Endodermal cell (in vitro differentiated cells): ENCODE measurements around the gene UHRF2. TPM values are rescaled to one million over a fixed set of nuclear protein-coding genes. Genes with fewer than 3 reads are reported as not detected.

Experiments
- DNase-seq: peaks from one replicate; pipeline ENCODE4 v3.0.0-alpha.2; 2017
- H3K27ac ChIP-seq: 2 replicates; pipeline ENCODE4 v1.5.1; 2013; ENCODE audit warnings: mild to moderate bottlenecking, low read depth, low read length, moderate library complexity
- H3K27me3 ChIP-seq: 2 replicates; pipeline ENCODE4 v1.6.1; 2013; ENCODE audit warnings: mild to moderate bottlenecking, low read length, moderate library complexity; ENCODE audit not compliant: insufficient read depth, control insufficient read depth, poor library complexity, severe bottlenecking
- H3K36me3 ChIP-seq: 2 replicates; pipeline ENCODE4 v1.7.0; 2013; ENCODE audit warnings: mild to moderate bottlenecking, low read length, moderate library complexity; ENCODE audit not compliant: control insufficient read depth, insufficient read depth
- H3K4me1 ChIP-seq: one replicate; pipeline ENCODE4 v1.7.0; 2013; ENCODE audit warnings: low read length; ENCODE audit not compliant: control insufficient read depth, insufficient read depth
- H3K4me3 ChIP-seq: 2 replicates; pipeline ENCODE4 v1.5.1; 2013; ENCODE audit warnings: mild to moderate bottlenecking, low read length, moderate library complexity
- H3K9ac ChIP-seq: 2 replicates; pipeline ENCODE4 v1.6.1; 2013; ENCODE audit warnings: mild to moderate bottlenecking, low read length, moderate library complexity; ENCODE audit not compliant: poor library complexity, severe bottlenecking; ENCODE audit errors: extremely low read depth
- H3K9me3 ChIP-seq: 2 replicates; pipeline ENCODE4 v1.6.1; 2013; ENCODE audit warnings: mild to moderate bottlenecking, low read length, moderate library complexity; ENCODE audit not compliant: control insufficient read depth
- H3K27ac Mint-ChIP-seq: 2 replicates; pipeline ENCODE4 v1.8.0; 2020; ENCODE audit warnings: mixed read lengths
- H3K27me3 Mint-ChIP-seq: 2 replicates; pipeline ENCODE4 v1.8.0; 2021; ENCODE audit warnings: mild to moderate bottlenecking, mixed read lengths; ENCODE audit not compliant: insufficient read depth
- H3K36me3 Mint-ChIP-seq: 2 replicates; pipeline ENCODE4 v1.8.0; 2020; ENCODE audit warnings: low read depth, mixed read lengths
- H3K4me1 Mint-ChIP-seq: 2 replicates; pipeline ENCODE4 v1.8.0; 2020; ENCODE audit warnings: mixed read lengths
- H3K4me3 Mint-ChIP-seq: 2 replicates; pipeline ENCODE4 v1.8.0; 2020; ENCODE audit warnings: mild to moderate bottlenecking, moderate library complexity, mixed read lengths
- H3K9me3 Mint-ChIP-seq: 2 replicates; pipeline ENCODE4 v1.8.0; 2020; ENCODE audit warnings: mild to moderate bottlenecking, mixed read lengths
- CTCF ChIP-seq: fragments of 200-600 bp; sonication (generic); conservative IDR thresholded peaks from 2 replicates; pipeline ENCODE4 v1.5.0; 2021; ENCODE audit warnings: antibody characterized with exemption, mild to moderate bottlenecking
- WGBS, 2 experiments: methylation state at CpG; one replicate each; pipeline versions ENCODE4 v1.1.5 to v1.1.7; 2013; ENCODE audit warnings: missing lambda C conversion rate in 2 of 2, mixed read lengths in 1 of 2; ENCODE audit not compliant: insufficient coverage in 1 of 2, insufficient read length in 1 of 2; 5-methylcytosine and 5-hydroxymethylcytosine counted together
- total RNA-seq, 2 donors: library from RNA; stranded (reverse); fragmentation: NEBNext Ultra II Directional in 1 of 2; extraction: Animal tissue kit (Norgen Biotek cat#: 25700) in 1 of 2; gene quantifications; 2 replicates in 1 of 2; 3 replicates in 1 of 2; pipeline ENCODE4 v1.2.1, GENCODE V29; 2021

UHRF2 gene
- total RNA-seq, 2 donors from 2014 or later, result 69.4 to 83.2 TPM

- Mint-ChIP-seq H3K4me3 (peak overlapping the region; percentile 2), H3K4me1 (peaks cover 33% of the 10 kb centered on the region), H3K9me3 (peaks cover 2% of the 10 kb centered on the region), H3K27ac (no peak overlapping the region), H3K36me3 (peaks cover 30% of the 10 kb centered on the region), H3K27me3 (no peaks in the 10 kb centered on the region)
- H3K9ac ChIP-seq, result no peak overlapping the region
- no peak overlapping the region for H3K27ac ChIP-seq
- TF ChIP-seq CTCF, result no peak
- peaks cover 38% of the 10 kb centered on the region for H3K36me3 ChIP-seq
- no peak overlapping the region for H3K4me3 ChIP-seq
- no peaks in the 10 kb centered on the region for H3K9me3 ChIP-seq
- no peaks in the 10 kb centered on the region for H3K27me3 ChIP-seq
- no peaks in the 10 kb centered on the region for H3K4me1 ChIP-seq
- no peak for DNase-seq
- WGBS, 2 experiments, result 91 to 100% methylated on average over 2 to 3 of the region's 3 CpGs
Observed at GRCh38 chr9:6418764-6419163, 5.8 kb downstream of the UHRF2 start.

- no peak overlapping the region for H3K27ac Mint-ChIP-seq
Observed at GRCh38 chr9:6424940-6425339, 11.9 kb downstream of the UHRF2 start.

GRCh38 chr9:6426117-6426516 lies 13.1 kb downstream of the UHRF2 start:
- no peak overlapping the region for H3K27ac Mint-ChIP-seq
- WGBS, 2 experiments, result 96% methylated on average over 2 of the region's 2 CpGs; no CpG with 5 or more reads in 1 of the 2 experiments
- no peak overlapping the region for H3K4me3 Mint-ChIP-seq
- no peaks in the 10 kb centered on the region for H3K27me3 ChIP-seq
- peaks cover 8% of the 10 kb centered on the region for H3K4me1 Mint-ChIP-seq
- peaks cover 57% of the 10 kb centered on the region for H3K36me3 ChIP-seq
- H3K27me3 Mint-ChIP-seq, result no peaks in the 10 kb centered on the region
- H3K9ac ChIP-seq, result no peak overlapping the region
- H3K36me3 Mint-ChIP-seq, result peaks cover 40% of the 10 kb centered on the region
- H3K9me3 ChIP-seq, result no peaks in the 10 kb centered on the region
- TF ChIP-seq CTCF, result no peak
- no peak for DNase-seq
- H3K9me3 Mint-ChIP-seq, result no peaks in the 10 kb centered on the region
- H3K4me1 ChIP-seq, result no peaks in the 10 kb centered on the region
- H3K27ac ChIP-seq, result no peak overlapping the region
- H3K4me3 ChIP-seq, result no peak overlapping the region

More at GRCh38 chr9:6424940-6425339, 11.9 kb downstream of the UHRF2 start:
- Histone ChIP-seq H3K4me3 (no peak overlapping the region), H3K27me3 (no peaks in the 10 kb centered on the region), H3K4me1 (no peaks in the 10 kb centered on the region), H3K27ac (no peak overlapping the region), H3K9me3 (no peaks in the 10 kb centered on the region), H3K36me3 (peaks cover 63% of the 10 kb centered on the region), H3K9ac (no peak overlapping the region)
- Mint-ChIP-seq H3K4me3 (no peak overlapping the region), H3K27me3 (no peaks in the 10 kb centered on the region), H3K9me3 (no peaks in the 10 kb centered on the region), H3K4me1 (no peaks in the 10 kb centered on the region), H3K36me3 (peaks cover 46% of the 10 kb centered on the region)
- 85% methylated on average over 1 of the region's 1 CpG; no CpG with 5 or more reads in 1 of the 2 experiments for WGBS, 2 experiments
- no peak for TF ChIP-seq CTCF
- no peak for DNase-seq
